GM21515 (cell line): ENCODE results near the gene MBP.
"Not testable (repeated sequence)": the region's sequence is repeated elsewhere in the genome, so short reads cannot be mapped to it uniquely, and the experiment has no call there.

Experiments
- ATAC-seq: cut with Tn5 transposase; IDR thresholded peaks from one replicate; pipeline ENCODE4 v1.9.1; 2021; ENCODE audit not compliant: unreplicated experiment

MBP gene

GRCh38 chr18:76992226-76993084, 140.1 kb downstream of the MBP start:
- no peak for ATAC-seq

GRCh38 chr18:76991021-76991688, 141.4 kb downstream of the MBP start:
- no peak for ATAC-seq

- ATAC-seq: not testable (repeated sequence)
These were observed 142.1 kb downstream of the MBP start for GRCh38 chr18:76990343-76991020.

- no peak for ATAC-seq
These were observed 142.9 kb downstream of the MBP start for GRCh38 chr18:76989647-76990190.

GRCh38 chr18:76988827-76989646, 143.5 kb downstream of the MBP start:
- ATAC-seq: peak; percentile 53

- ATAC-seq: no peak
These were observed 144.4 kb downstream of the MBP start for GRCh38 chr18:76988031-76988826.

GRCh38 chr18:76986406-76986805, 146.2 kb downstream of the MBP start:
- ATAC-seq: no peak

GRCh38 chr18:76985951-76986236, 146.7 kb downstream of the MBP start:
- ATAC-seq: no peak

GRCh38 chr18:76985156-76985950, 147.2 kb downstream of the MBP start:
- no peak for ATAC-seq

- ATAC-seq: no peak
These were observed 148.1 kb downstream of the MBP start for GRCh38 chr18:76984193-76985155.

GRCh38 chr18:76983613-76984051, 149.0 kb downstream of the MBP start:
- ATAC-seq: no peak

- peak; percentile 84 for ATAC-seq
These were observed 149.6 kb downstream of the MBP start for GRCh38 chr18:76982841-76983583.

GRCh38 chr18:76982038-76982437, 150.5 kb downstream of the MBP start:
- ATAC-seq: no peak

- ATAC-seq: peak; percentile 48
These were observed 151.1 kb downstream of the MBP start for GRCh38 chr18:76981396-76981968.

GRCh38 chr18:76980663-76981395, 151.8 kb downstream of the MBP start:
- peak; percentile 25 for ATAC-seq

GRCh38 chr18:76979906-76980305, 152.7 kb downstream of the MBP start:
- ATAC-seq: no peak
